Sigmoid colon (tissue), 7 donors: ENCODE results near the gene LRRC70. TPM values are rescaled to one million over a fixed set of nuclear protein-coding genes. Genes with fewer than 3 reads are reported as not detected.

Source experiments
- DNase-seq: peaks from one replicate; pipeline ENCODE4 v3.0.0-alpha.2; 2019
- H3K27ac ChIP-seq, 4 donors: fragments of 200-600 bp; sonication (generic); one replicate each; pipeline ENCODE4 v1.5.1; 2016 to 2019; ENCODE audit warnings: mild to moderate bottlenecking in 1 of 4
- H3K27me3 ChIP-seq, 3 donors: fragments of 200-600 bp; sonication (generic); one replicate each; pipeline ENCODE4 v1.5.1; 2019; ENCODE audit warnings: mild to moderate bottlenecking in 1 of 3
- H3K36me3 ChIP-seq, 4 donors: fragments of 200-600 bp; sonication (generic); one replicate each; pipeline ENCODE4 v1.5.1; 2016 to 2019
- H3K4me1 ChIP-seq, 4 donors: fragments of 200-600 bp; sonication (generic); one replicate each; pipeline ENCODE4 v1.5.1; 2017 to 2019
- H3K4me3 ChIP-seq, 4 donors: fragments of 200-600 bp; sonication (generic); one replicate each; pipeline ENCODE4 v1.5.1; 2017 to 2019; ENCODE audit warnings: mild to moderate bottlenecking in 2 of 4, moderate library complexity in 1 of 4
- H3K9me3 ChIP-seq, 4 donors: fragments of 200-600 bp in 3 of 4; sonication (generic) in 3 of 4; one replicate each; pipeline versions ENCODE4 v1.5.1 to v1.6.1; 2013 to 2019
- EP300 ChIP-seq, 4 donors: sonication (generic); formaldehyde crosslinking; IDR thresholded peaks; one replicate each; pipeline ENCODE4 v1.6.1; 2017; ENCODE audit warnings: antibody characterized with exemption in 4 of 4
- POLR2A ChIP-seq, 2 donors: fragments of 450-650 bp; IDR thresholded peaks; one replicate each; pipeline ENCODE4 v1.6.1; 2016; ENCODE audit warnings: antibody characterized with exemption in 2 of 2, mild to moderate bottlenecking in 2 of 2, moderate library complexity in 2 of 2
- POLR2AphosphoS5 ChIP-seq, 4 donors: sonication (generic); formaldehyde crosslinking; IDR thresholded peaks; one replicate each; pipeline ENCODE4 v1.6.1; 2017; ENCODE audit warnings: antibody characterized with exemption in 4 of 4
- WGBS, 2 donors: extraction: QIAGEN DNeasy Blood & Tissue Kit; methylation state at CpG; one replicate each; pipeline ENCODE4 v1.1.7; 2013; 5-methylcytosine and 5-hydroxymethylcytosine counted together
- intact Hi-C: fragments of 100-400 bp; cut with DNase I; formaldehyde crosslinking; loops from one replicate; pipeline ENCODE4 v1.15.1; 2023
- polyA plus RNA-seq, 3 donors: library from polyadenylated mRNA; stranded (reverse); fragments of 200-250 nt; gene quantifications; one replicate each; pipeline ENCODE4 v1.2.3, GENCODE V29; 2013
- total RNA-seq, 4 donors: library from RNA; depleted of rRNA; stranded (reverse); fragments of >200 nt; gene quantifications; one replicate each; pipeline ENCODE4 v1.1.0, GENCODE V29; 2016
- TF ChIP-seq, protein P1 (sequence below), 4 experiments: fragments of 450-650 bp in 3 of 4; fragments of 200-600 bp in 1 of 4; IDR thresholded peaks; one replicate each; pipeline ENCODE4 v1.5.1; 2016 to 2019; ENCODE audit warnings: antibody characterized with exemption in 4 of 4, mild to moderate bottlenecking in 3 of 4, moderate library complexity in 2 of 4
- donor health status: healthy with polysubstance abuse.
- donor health status: Bipolar disorder and iron deficiency.
- donor health status: healthy.

The LRRC70 gene, protein sequence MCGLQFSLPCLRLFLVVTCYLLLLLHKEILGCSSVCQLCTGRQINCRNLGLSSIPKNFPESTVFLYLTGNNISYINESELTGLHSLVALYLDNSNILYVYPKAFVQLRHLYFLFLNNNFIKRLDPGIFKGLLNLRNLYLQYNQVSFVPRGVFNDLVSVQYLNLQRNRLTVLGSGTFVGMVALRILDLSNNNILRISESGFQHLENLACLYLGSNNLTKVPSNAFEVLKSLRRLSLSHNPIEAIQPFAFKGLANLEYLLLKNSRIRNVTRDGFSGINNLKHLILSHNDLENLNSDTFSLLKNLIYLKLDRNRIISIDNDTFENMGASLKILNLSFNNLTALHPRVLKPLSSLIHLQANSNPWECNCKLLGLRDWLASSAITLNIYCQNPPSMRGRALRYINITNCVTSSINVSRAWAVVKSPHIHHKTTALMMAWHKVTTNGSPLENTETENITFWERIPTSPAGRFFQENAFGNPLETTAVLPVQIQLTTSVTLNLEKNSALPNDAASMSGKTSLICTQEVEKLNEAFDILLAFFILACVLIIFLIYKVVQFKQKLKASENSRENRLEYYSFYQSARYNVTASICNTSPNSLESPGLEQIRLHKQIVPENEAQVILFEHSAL
- total RNA-seq (1 to 10 TPM; 2.8 to 4.5 (median 3.5) TPM), polyA plus RNA-seq (1 to 10 TPM in 2 of 3 donors, not detected in 1; 1.5 to 1.8 TPM)

DNA sequence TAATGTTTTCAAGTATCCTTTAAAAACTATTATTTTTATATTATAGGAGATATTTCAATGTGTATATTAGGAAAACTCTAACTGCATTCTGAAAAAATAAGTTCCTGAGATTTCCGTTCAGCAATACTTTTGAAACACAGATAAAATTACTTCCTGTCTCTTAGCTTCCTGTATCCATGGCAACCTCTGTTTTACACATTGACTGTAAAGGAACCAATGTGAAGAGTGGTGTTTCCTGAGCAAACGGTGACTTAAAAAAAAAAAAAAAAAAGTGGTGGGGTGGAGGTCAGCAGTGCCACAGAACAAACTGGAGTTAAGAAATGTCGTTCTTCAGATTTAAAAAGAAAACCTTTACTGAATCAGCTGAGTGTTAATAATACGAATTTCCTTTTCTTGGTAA, at the start of gene LRRC70:
TSS of gene LRRC70 (plus strand) at position 280 of the 400 bp plus-strand sequence. CDS start 620 bp downstream, outside the sequence.
- no peak within 1 kb of the TSS for H3K4me3 ChIP-seq
- intact Hi-C loops = no loop called here
- WGBS, 2 donors = 30 to 69% methylated on average over 4 of the region's 4 CpGs
- H3K27ac ChIP-seq = no peak within 1 kb of the TSS
- H3K4me1 ChIP-seq = no peaks in the 10 kb centered on the region
- peaks cover 0 to 5% (median 0%) of the 10 kb centered on the region in 4 donors for H3K36me3 ChIP-seq
- no peaks in the 10 kb centered on the region for H3K27me3 ChIP-seq
- TF ChIP-seq, protein P1, sequence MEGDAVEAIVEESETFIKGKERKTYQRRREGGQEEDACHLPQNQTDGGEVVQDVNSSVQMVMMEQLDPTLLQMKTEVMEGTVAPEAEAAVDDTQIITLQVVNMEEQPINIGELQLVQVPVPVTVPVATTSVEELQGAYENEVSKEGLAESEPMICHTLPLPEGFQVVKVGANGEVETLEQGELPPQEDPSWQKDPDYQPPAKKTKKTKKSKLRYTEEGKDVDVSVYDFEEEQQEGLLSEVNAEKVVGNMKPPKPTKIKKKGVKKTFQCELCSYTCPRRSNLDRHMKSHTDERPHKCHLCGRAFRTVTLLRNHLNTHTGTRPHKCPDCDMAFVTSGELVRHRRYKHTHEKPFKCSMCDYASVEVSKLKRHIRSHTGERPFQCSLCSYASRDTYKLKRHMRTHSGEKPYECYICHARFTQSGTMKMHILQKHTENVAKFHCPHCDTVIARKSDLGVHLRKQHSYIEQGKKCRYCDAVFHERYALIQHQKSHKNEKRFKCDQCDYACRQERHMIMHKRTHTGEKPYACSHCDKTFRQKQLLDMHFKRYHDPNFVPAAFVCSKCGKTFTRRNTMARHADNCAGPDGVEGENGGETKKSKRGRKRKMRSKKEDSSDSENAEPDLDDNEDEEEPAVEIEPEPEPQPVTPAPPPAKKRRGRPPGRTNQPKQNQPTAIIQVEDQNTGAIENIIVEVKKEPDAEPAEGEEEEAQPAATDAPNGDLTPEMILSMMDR (IDR thresholded peaks at IDR 0.05) = no peak
- TF ChIP-seq EP300 (IDR thresholded peaks at IDR 0.05) = no peak
- no peak for TF ChIP-seq POLR2A (IDR thresholded peaks at IDR 0.05)
- TF ChIP-seq POLR2AphosphoS5 (IDR thresholded peaks at IDR 0.05) = no peak
- H3K9me3 ChIP-seq = no peaks in the 10 kb centered on the region
- DNase-seq = no peak

DNA sequence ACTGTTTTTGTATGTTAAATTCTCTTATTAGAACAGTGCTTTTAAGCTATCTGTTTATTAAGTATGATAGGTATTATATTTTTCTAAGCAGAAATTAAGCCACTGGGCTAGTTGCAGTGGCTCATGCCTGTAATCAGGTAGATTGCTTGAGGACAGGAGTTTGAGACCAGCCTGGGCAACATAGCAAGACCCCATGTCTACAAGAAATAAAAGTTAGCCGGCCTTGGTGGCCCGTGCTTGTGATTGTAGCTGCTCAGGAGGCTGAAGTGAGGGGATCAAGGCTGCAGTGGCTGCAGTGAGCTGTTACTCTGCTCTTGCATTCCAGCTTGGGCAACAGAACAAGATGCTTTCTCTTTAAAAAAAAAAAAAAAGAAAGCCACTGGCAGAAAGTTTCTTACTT, 45.0 kb upstream of the LRRC70 start:
- no peak overlapping the region for H3K4me3 ChIP-seq
- WGBS, 2 donors = 94 to 97% methylated on average over 2 of the region's 2 CpGs
- intact Hi-C loops = no loop called here
- no peak for TF ChIP-seq POLR2A (IDR thresholded peaks at IDR 0.05)
- TF ChIP-seq POLR2AphosphoS5 (IDR thresholded peaks at IDR 0.05) = no peak
- TF ChIP-seq, protein P1 (IDR thresholded peaks at IDR 0.05) = no peak
- no peak for TF ChIP-seq EP300 (IDR thresholded peaks at IDR 0.05)
- no peak overlapping the region for H3K27ac ChIP-seq
- peaks cover 0 to 29% (median 5%) of the 10 kb centered on the region in 4 donors for H3K36me3 ChIP-seq
- no peak for DNase-seq
- no peaks in the 10 kb centered on the region for H3K4me1 ChIP-seq
- H3K9me3 ChIP-seq = no peaks in the 10 kb centered on the region
- no peaks in the 10 kb centered on the region for H3K27me3 ChIP-seq

DNA sequence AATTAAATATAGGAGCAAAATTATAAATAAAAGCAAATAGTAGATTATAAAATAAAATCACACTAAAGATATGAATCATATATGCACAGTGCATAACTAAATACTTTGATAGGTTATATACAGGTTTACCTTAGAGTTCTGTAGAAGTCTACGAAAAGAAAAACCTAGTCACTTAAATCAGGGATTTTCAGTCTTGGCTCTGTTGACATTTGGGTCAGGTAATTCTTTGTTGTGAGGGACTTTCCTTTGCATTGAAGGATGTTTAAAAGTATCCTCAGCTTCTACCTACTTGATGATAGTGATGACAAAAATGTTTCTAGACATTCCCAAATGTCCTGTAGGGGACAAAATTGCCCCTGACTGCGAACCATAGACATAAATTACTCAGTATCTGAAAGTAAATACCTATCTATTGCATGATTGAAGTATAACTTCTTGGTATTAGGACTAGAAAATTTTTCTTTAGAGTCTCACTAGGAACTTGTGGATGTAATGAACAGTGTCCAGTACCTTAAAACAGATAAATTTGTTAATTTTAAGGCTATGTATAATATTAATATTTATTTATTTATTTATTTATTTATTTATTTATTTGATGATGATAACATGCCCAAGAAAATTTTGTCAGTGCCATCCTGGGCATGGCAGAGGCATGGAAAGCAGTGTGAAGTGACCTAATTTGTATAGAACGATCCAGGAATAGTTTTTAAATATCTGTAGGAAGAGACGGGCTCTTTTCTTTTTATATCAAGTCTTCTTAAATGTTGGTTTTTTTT, 44.0 kb upstream of the LRRC70 start:
- DNase-seq = no peak
- Histone ChIP-seq H3K4me3 (no peak overlapping the region), H3K9me3 (no peaks in the 10 kb centered on the region), H3K27ac (no peak overlapping the region), H3K36me3 (peaks cover 0 to 36% (median 5%) of the 10 kb centered on the region in 4 donors), H3K4me1 (no peaks in the 10 kb centered on the region), H3K27me3 (no peaks in the 10 kb centered on the region)
- intact Hi-C loops = no loop called here
- TF ChIP-seq POLR2AphosphoS5 (IDR thresholded peaks at IDR 0.05) (no peak), EP300 (IDR thresholded peaks at IDR 0.05) (no peak), POLR2A (IDR thresholded peaks at IDR 0.05) (no peak)
- TF ChIP-seq, protein P1 (IDR thresholded peaks at IDR 0.05) = no peak
- 58 to 71% methylated on average over 4 of the region's 4 CpGs for WGBS, 2 donors

DNA sequence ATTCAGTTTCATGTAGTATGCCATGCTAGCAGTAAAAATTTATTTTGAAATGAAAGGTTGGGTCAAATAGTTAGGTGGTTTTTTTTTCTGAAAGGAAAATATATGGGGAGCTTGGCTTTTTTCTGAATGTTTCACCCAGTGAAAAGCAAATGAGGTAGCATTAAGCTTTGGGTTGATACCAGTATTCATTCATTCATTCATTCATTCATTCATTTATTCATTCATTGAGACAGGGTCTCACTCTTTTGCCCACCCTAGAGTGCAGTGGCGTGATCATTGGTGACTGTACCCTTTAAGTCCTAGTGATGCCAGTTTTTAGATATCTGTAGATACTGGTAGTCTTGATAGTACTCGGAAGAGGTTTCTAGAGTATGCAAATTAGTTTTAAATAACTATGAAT, 42.4 kb upstream of the LRRC70 start:
- no peaks in the 10 kb centered on the region for H3K9me3 ChIP-seq
- no peak for DNase-seq
- intact Hi-C loops = no loop called here
- TF ChIP-seq POLR2AphosphoS5 (IDR thresholded peaks at IDR 0.05) (no peak), POLR2A (IDR thresholded peaks at IDR 0.05) (no peak), EP300 (IDR thresholded peaks at IDR 0.05) (no peak)
- TF ChIP-seq, protein P1 (IDR thresholded peaks at IDR 0.05) = no peak
- H3K36me3 ChIP-seq = peaks cover 0 to 38% (median 2%) of the 10 kb centered on the region in 4 donors
- no peak overlapping the region for H3K27ac ChIP-seq
- H3K27me3 ChIP-seq = no peaks in the 10 kb centered on the region
- no peaks in the 10 kb centered on the region for H3K4me1 ChIP-seq
- H3K4me3 ChIP-seq = no peak overlapping the region
- WGBS, 2 donors = 97 to 99% methylated on average over 2 of the region's 2 CpGs
